Measurements from ENCODE around the gene AGAP4. TPM values are rescaled to one million over a fixed set of nuclear protein-coding genes. Genes with fewer than 3 reads are reported as not detected.
"Not testable (repeated sequence)": the region's sequence is repeated elsewhere in the genome, so short reads cannot be mapped to it uniquely, and the experiment has no call there.

AGAP4 gene
- total RNA-seq, 1 experiment from 2014 or later = 20.4 TPM

DNA sequence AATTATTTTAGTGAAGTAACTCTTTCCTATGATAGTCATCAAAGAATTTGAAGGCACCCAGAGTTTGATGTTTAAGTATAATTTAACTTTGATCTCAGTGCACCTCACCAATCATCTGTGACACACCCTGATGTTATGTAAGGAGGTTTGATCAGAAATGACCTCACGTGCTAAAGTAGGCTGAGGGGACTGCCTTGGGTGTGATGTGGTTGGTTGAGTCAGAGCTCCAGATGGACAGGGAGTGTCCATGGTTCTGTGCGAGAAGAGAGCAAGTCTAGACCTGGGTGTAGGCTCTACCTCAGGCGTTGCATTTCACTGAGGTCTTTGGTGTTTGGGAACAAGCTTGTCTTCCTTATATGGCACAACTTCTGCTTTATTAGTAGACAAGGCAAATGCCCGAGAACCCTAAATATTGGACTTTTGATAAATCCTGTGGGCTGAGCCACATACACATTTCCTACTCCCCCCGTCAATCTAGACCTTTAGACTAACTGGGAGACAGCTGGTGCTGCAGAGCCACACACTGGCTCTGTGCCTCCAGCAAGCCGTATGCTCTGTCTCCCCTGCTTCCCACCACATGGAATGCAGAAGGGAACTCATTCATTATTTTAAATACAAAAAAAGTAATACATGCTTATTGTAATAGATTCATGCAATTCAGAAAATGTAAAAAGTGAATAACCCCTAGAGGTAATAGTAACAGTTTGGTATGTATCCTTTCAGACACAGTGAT lies 56.4 kb downstream of the AGAP4 start:
- H3K4me3 Mint-ChIP-seq; H3T11ph ChIP-seq (ENCODE audit: low read length); H2BK120ac ChIP-seq (ENCODE audit: low read depth, low read length, poor library complexity, severe bottlenecking); H3K9ac ChIP-seq (ENCODE audit: extremely low read depth, insufficient read length, low read length); H2BK5ac ChIP-seq (ENCODE audit: insufficient read length, low read length); H3K79me2 ChIP-seq (ENCODE audit: insufficient read depth, low read length); H3K27ac Mint-ChIP-seq; H3K23me2 ChIP-seq (ENCODE audit: insufficient read length, low read depth, low read length, poor library complexity, severe bottlenecking); H3K79me1 ChIP-seq (ENCODE audit: insufficient read depth, low read depth, low read length, poor library complexity, severe bottlenecking); H3K56ac ChIP-seq (ENCODE audit: insufficient read length, low read depth, low read length); H4K8ac ChIP-seq (replicated peaks; ENCODE audit: insufficient read length, low read depth, low read length); H3K18ac ChIP-seq (ENCODE audit: insufficient read length, low read depth, low read length); H3K4ac ChIP-seq (ENCODE audit: low read depth, low read length); H2BK15ac ChIP-seq (ENCODE audit: low read depth, low read length); H3K4me1 ChIP-seq (ENCODE audit: insufficient read depth, low read length); H3K4me2 ChIP-seq (ENCODE audit: insufficient read depth, insufficient read length, low read length); H3K27ac ChIP-seq (ENCODE audit: insufficient read length, low read depth, low read length); H4K20me1 ChIP-seq (ENCODE audit: control insufficient read depth, insufficient read depth, insufficient read length); H3K9me3 ChIP-seq (ENCODE audit: control insufficient read depth, low read depth, low read length); H4K5ac ChIP-seq (ENCODE audit: insufficient read length, low read depth, low read length); H4K91ac ChIP-seq (ENCODE audit: insufficient read length, low read depth, low read length); H3K27me3 Mint-ChIP-seq (ENCODE audit: low read depth); H3K27me3 ChIP-seq (ENCODE audit: insufficient read depth, low read length); H3K9me3 Mint-ChIP-seq; H3K14ac ChIP-seq (ENCODE audit: insufficient read depth, low read length); H2BK12ac ChIP-seq (ENCODE audit: insufficient read length, low read depth, low read length); DNase-seq; H3K4me1 Mint-ChIP-seq; H2BK20ac ChIP-seq (ENCODE audit: low read depth, low read length, poor library complexity, severe bottlenecking); H2AK5ac ChIP-seq (ENCODE audit: insufficient read length, low read length); H2AFZ ChIP-seq (ENCODE audit: low read length); H3K23ac ChIP-seq (ENCODE audit: insufficient read length, low read depth, low read length): not testable (repeated sequence)
- WGBS (ENCODE audit: extremely low coverage, insufficient read length, low lambda C conversion rate) = no CpG with 5 or more reads among the region's 6 CpGs
- peaks cover 8 to 18% (median 15%) of the 10 kb centered on the region in 3 experiments; a peak in 6 of 7 replicates for H3K36me3 Mint-ChIP-seq (ENCODE audit: insufficient read depth in 1 of 3, low read depth in 3 of 3)

DNA sequence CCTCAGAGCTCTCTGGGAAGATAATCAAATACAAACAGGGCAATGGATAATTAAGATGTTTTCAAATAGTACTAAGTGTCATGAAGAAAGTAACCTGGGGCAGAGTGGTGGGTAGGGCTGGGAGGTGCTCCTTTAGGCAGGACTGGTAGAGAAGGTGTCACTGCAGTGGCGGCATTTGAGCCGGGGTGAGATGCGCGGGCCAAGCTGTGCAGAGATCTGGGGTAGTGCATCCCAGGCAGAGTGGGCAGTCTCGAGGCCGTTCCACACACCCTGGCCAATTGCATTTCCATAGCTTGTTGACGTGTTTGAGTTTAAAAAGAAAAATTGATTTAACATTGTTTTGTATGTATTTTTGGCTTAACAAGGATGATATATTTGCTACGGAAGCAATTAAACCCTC lies 57.3 kb downstream of the AGAP4 start:
- not testable (repeated sequence) for H4K5ac ChIP-seq (ENCODE audit: insufficient read length, low read depth, low read length); H3K27me3 Mint-ChIP-seq (ENCODE audit: low read depth); H3K9me3 ChIP-seq (ENCODE audit: control insufficient read depth, low read depth, low read length); H3K4me3 Mint-ChIP-seq; H3K27ac Mint-ChIP-seq; H3K18ac ChIP-seq (ENCODE audit: insufficient read length, low read depth, low read length); H3K27ac ChIP-seq (ENCODE audit: insufficient read length, low read depth, low read length); H4K91ac ChIP-seq (ENCODE audit: insufficient read length, low read depth, low read length); H3K56ac ChIP-seq (ENCODE audit: insufficient read length, low read depth, low read length); H2BK15ac ChIP-seq (ENCODE audit: low read depth, low read length); H3K23ac ChIP-seq (ENCODE audit: insufficient read length, low read depth, low read length); H3K79me1 ChIP-seq (ENCODE audit: insufficient read depth, low read depth, low read length, poor library complexity, severe bottlenecking); H2AK5ac ChIP-seq (ENCODE audit: insufficient read length, low read length); H3K9me3 Mint-ChIP-seq; H2BK20ac ChIP-seq (ENCODE audit: low read depth, low read length, poor library complexity, severe bottlenecking); H3K14ac ChIP-seq (ENCODE audit: insufficient read depth, low read length); H3K4ac ChIP-seq (ENCODE audit: low read depth, low read length); H3K4me2 ChIP-seq (ENCODE audit: insufficient read depth, insufficient read length, low read length); H3K23me2 ChIP-seq (ENCODE audit: insufficient read length, low read depth, low read length, poor library complexity, severe bottlenecking); DNase-seq; H3K4me1 ChIP-seq (ENCODE audit: insufficient read depth, low read length); H3K4me1 Mint-ChIP-seq; H3T11ph ChIP-seq (ENCODE audit: low read length); H3K27me3 ChIP-seq (ENCODE audit: insufficient read depth, low read length); H2BK5ac ChIP-seq (ENCODE audit: insufficient read length, low read length); H3K79me2 ChIP-seq (ENCODE audit: insufficient read depth, low read length); H2BK12ac ChIP-seq (ENCODE audit: insufficient read length, low read depth, low read length); H2AFZ ChIP-seq (ENCODE audit: low read length); H2BK120ac ChIP-seq (ENCODE audit: low read depth, low read length, poor library complexity, severe bottlenecking); H4K8ac ChIP-seq (replicated peaks; ENCODE audit: insufficient read length, low read depth, low read length); H4K20me1 ChIP-seq (ENCODE audit: control insufficient read depth, insufficient read depth, insufficient read length); H3K9ac ChIP-seq (ENCODE audit: extremely low read depth, insufficient read length, low read length)
- WGBS (ENCODE audit: extremely low coverage, insufficient read length, low lambda C conversion rate) = no CpG with 5 or more reads among the region's 8 CpGs
- peaks cover 9 to 23% (median 20%) of the 10 kb centered on the region in 3 experiments; a peak in 6 of 7 replicates for H3K36me3 Mint-ChIP-seq (ENCODE audit: insufficient read depth in 1 of 3, low read depth in 3 of 3)

All from H9 (cell line).